MM.1S (cell line): ENCODE measurements around the gene HORMAD1.

Experiments
- DNase-seq: peaks from one replicate; pipeline ENCODE4 v3.0.0-alpha.2; 2015
- H2AFZ ChIP-seq: fragments of 300-600 bp; sonication (generic); 2 replicates; pipeline ENCODE4 v1.6.0; 2016; ENCODE audit warnings: antibody characterized with exemption, low read length
- H3F3A ChIP-seq: fragments of 300-600 bp; sonication (generic); 2 replicates; pipeline ENCODE4 v1.6.1; 2016; ENCODE audit warnings: mild to moderate bottlenecking, antibody characterized with exemption, low read length, moderate library complexity, mixed read lengths; ENCODE audit not compliant: insufficient read depth
- H3K27ac ChIP-seq: fragments of 300-600 bp; sonication (generic); 2 replicates; pipeline ENCODE4 v1.5.1; 2016; ENCODE audit warnings: mild to moderate bottlenecking, low read length
- H3K27me3 ChIP-seq: fragments of 300-600 bp; sonication (generic); replicated peaks from 2 replicates; pipeline ENCODE4 v1.6.0; 2016; ENCODE audit warnings: low read length; ENCODE audit not compliant: insufficient read depth
- H3K36me3 ChIP-seq: fragments of 300-600 bp; sonication (generic); replicated peaks from 2 replicates; pipeline ENCODE4 v1.6.1; 2016; ENCODE audit warnings: mild to moderate bottlenecking, low read length, mixed read lengths; ENCODE audit not compliant: insufficient read depth
- H3K4me1 ChIP-seq: fragments of 300-600 bp; sonication (generic); 2 replicates; pipeline ENCODE4 v1.6.1; 2016; ENCODE audit warnings: low read length, mixed read lengths
- H3K4me2 ChIP-seq: fragments of 300-600 bp; sonication (generic); 2 replicates; pipeline ENCODE4 v1.6.0; 2016; ENCODE audit warnings: low read depth, low read length
- H3K4me3 ChIP-seq: fragments of 300-600 bp; sonication (generic); 2 replicates; pipeline ENCODE4 v1.5.1; 2016; ENCODE audit warnings: low read length, mixed read lengths
- H3K79me2 ChIP-seq: fragments of 300-600 bp; sonication (generic); 2 replicates; pipeline ENCODE4 v1.6.1; 2016; ENCODE audit warnings: mixed run types, low read length, mixed read lengths
- H3K9ac ChIP-seq: fragments of 300-600 bp; sonication (generic); 2 replicates; pipeline ENCODE4 v1.6.1; 2016; ENCODE audit warnings: low read length, mixed read lengths
- H3K9me2 ChIP-seq: fragments of 300-600 bp; sonication (generic); replicated peaks from 2 replicates; pipeline ENCODE4 v1.6.1; 2016; ENCODE audit warnings: mild to moderate bottlenecking, low read length, mixed read lengths; ENCODE audit not compliant: insufficient read depth
- H3K9me3 ChIP-seq: fragments of 300-600 bp; sonication (generic); replicated peaks from 2 replicates; pipeline ENCODE4 v1.6.1; 2016; ENCODE audit warnings: mild to moderate bottlenecking, low read length, mixed read lengths; ENCODE audit not compliant: insufficient read depth
- H4K20me1 ChIP-seq: fragments of 300-600 bp; sonication (generic); 2 replicates; pipeline ENCODE4 v1.6.1; 2016; ENCODE audit warnings: mild to moderate bottlenecking, low read length, moderate library complexity, mixed read lengths; ENCODE audit not compliant: insufficient read depth
- CTCF ChIP-seq: fragments of 300-600 bp; sonication (generic); IDR thresholded peaks from 2 replicates; pipeline ENCODE4 v1.5.1; 2016; ENCODE audit warnings: antibody characterized with exemption, low read length, mixed read lengths
- EZH2 ChIP-seq: fragments of 300-600 bp; sonication (generic); optimal IDR thresholded peaks from 2 replicates; pipeline ENCODE3; 2017; ENCODE audit warnings: low read depth, mild to moderate bottlenecking, antibody characterized with exemption, low read length, mixed read lengths
- EZH2phosphoT487 ChIP-seq: fragments of 300-600 bp; sonication (generic); IDR thresholded peaks from 2 replicates; pipeline ENCODE4 v1.6.1; 2018; ENCODE audit warnings: antibody characterized with exemption, low read length

The HORMAD1 gene

GRCh38 chr1:150678988-150679387, 41.7 kb downstream of the HORMAD1 start:
- Histone ChIP-seq H4K20me1 (no peaks in the 10 kb centered on the region), H3K4me2 (no peak overlapping the region), H3K9ac (no peak overlapping the region), H2AFZ (no peak overlapping the region), H3K79me2 (0 out of 2 replicates have a peak, but pooled peaks cover 8% of the 10 kb centered on the region), H3K9me3 (no peaks in the 10 kb centered on the region), H3K27me3 (no peaks in the 10 kb centered on the region), H3K27ac (no peak overlapping the region), H3K36me3 (no peaks in the 10 kb centered on the region), H3K4me1 (peaks cover 5% of the 10 kb centered on the region), H3K4me3 (no peak overlapping the region), H3K9me2 (no peaks in the 10 kb centered on the region), H3F3A (no peaks in the 10 kb centered on the region)
- no peak for DNase-seq
- TF ChIP-seq CTCF (no peak), EZH2 (no peak), EZH2phosphoT487 (no peak)

- Histone ChIP-seq H3K4me1 (no peaks in the 10 kb centered on the region), H3K79me2 (0 out of 2 replicates have a peak, but pooled peaks cover 12% of the 10 kb centered on the region), H3K4me3 (no peak overlapping the region), H3K9me3 (no peaks in the 10 kb centered on the region), H3K9ac (no peak overlapping the region), H3K4me2 (no peak overlapping the region), H3F3A (no peaks in the 10 kb centered on the region), H3K27me3 (no peaks in the 10 kb centered on the region), H2AFZ (no peak overlapping the region), H4K20me1 (no peaks in the 10 kb centered on the region), H3K9me2 (no peaks in the 10 kb centered on the region), H3K36me3 (no peaks in the 10 kb centered on the region), H3K27ac (no peak overlapping the region)
- TF ChIP-seq EZH2phosphoT487 (no peak), EZH2 (no peak), CTCF (no peak)
- DNase-seq: no peak
Measured at GRCh38 chr1:150674881-150675280, 45.8 kb downstream of the HORMAD1 start.

GRCh38 chr1:150663321-150663720, 57.4 kb downstream of the HORMAD1 start:
- no peak overlapping the region for H3K4me2 ChIP-seq
- no peaks in the 10 kb centered on the region for H3K36me3 ChIP-seq
- H2AFZ ChIP-seq: no peak overlapping the region
- no peaks in the 10 kb centered on the region for H3K9me3 ChIP-seq
- no peaks in the 10 kb centered on the region for H4K20me1 ChIP-seq
- no peaks in the 10 kb centered on the region for H3F3A ChIP-seq
- no peak overlapping the region for H3K27ac ChIP-seq
- H3K9ac ChIP-seq: no peak overlapping the region
- no peaks in the 10 kb centered on the region for H3K9me2 ChIP-seq
- H3K27me3 ChIP-seq: no peaks in the 10 kb centered on the region
- no peak for DNase-seq
- TF ChIP-seq EZH2 (no peak), CTCF (no peak), EZH2phosphoT487 (no peak)
- no peaks in the 10 kb centered on the region for H3K79me2 ChIP-seq
- no peaks in the 10 kb centered on the region for H3K4me1 ChIP-seq
- H3K4me3 ChIP-seq: no peak overlapping the region
